Right lung (tissue), 5 donors: Measurements from ENCODE around the gene CLRN2. TPM values are rescaled to one million over a fixed set of nuclear protein-coding genes. Genes with fewer than 3 reads are reported as not detected.
"Not testable (repeated sequence)": the region's sequence is repeated elsewhere in the genome, so short reads cannot be mapped to it uniquely, and the experiment has no call there.

Experiments
- DNase-seq, 2 donors: peaks; one replicate each; pipeline ENCODE4 v3.0.0-alpha.2; 2013
- polyA plus RNA-seq, 5 donors: library from polyadenylated mRNA; unstranded; fragments of 120-200 nt; gene quantifications; one replicate each; pipeline versions ENCODE4 v1.2.1 to v1.2.3, GENCODE V29; 2013; ENCODE audit warnings: inconsistent platforms in 1 of 5, low replicate concordance in 1 of 5; ENCODE audit not compliant: insufficient read length in 5 of 5, insufficient read depth in 1 of 5

The CLRN2 gene
- polyA plus RNA-seq, 5 donors = not detected

DNA sequence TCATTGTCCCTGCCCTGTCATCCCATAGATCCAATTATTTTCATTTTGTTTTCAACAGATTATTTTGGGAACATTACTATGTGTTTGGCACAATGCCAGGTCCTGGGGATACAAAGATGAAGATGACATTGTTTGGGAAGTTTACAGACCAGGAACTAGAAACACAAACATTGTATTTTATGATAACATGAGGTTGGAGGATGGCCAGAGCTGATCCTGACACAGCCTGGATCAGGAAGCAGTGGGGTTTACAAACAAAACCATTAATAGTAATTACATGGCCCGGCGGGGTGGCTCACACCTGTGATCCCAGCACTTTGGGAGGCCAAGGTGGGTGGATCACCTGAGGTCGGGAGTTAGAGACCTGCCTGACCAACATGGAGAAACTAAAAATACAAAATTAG is 29.9 kb downstream of the CLRN2 start:
- DNase-seq = peak in 1 of 2 donors; percentile 18

DNA sequence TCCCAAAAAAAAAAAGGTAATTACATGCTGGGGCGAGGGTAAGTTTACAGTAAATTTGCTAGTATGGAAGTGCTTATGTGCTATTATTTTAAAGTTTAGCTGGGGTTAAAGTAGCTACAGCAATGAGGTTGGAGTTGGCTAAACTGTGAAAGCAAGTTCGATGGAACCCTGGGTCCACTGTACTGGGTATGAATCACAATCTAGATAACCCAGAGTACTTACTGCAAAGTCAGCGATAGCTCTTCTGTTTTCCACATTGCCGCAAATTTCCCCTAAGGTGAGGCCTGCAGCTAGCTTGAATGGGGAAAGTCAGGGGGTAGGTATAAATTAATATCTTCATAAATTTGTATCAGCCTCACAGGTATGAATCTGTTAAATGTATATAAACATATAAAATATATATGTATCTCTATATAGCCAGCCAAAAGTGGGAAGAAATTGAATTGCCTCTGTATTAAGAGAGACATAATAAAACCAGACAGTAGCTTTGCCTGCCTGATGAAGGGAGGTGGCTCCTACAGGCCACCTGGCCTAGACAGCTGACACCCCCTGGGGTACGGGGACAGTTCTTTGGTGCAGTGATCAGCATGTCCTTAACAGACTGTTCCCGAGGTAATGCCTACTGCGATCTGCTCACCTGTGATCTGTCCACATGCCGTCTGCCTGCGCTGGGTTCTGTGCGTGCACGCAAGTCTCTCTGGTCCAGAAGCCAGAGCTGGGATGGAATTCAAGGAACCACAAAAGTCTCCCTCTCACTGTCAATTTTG is 30.6 kb downstream of the CLRN2 start:
- DNase-seq = no peak

DNA sequence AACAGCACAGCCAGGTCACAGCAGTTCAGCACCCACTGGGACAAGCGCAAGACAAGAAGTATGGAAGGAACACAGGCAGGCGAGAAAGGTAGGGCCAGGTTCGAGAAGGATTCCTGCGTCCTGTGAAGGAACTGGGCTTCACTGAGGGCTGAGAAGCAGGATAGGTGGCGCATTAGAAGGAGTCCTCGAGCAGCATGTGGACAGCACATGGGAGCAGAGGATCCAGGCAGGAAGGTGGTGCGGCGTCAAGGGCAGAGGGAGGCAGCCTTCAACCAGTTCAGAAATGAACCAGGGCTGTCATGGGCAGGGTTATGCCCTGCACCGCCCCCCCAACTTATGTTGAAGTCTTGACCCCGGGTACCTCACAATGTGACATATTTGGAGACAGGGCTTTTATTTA is 31.3 kb downstream of the CLRN2 start:
- no peak for DNase-seq

DNA sequence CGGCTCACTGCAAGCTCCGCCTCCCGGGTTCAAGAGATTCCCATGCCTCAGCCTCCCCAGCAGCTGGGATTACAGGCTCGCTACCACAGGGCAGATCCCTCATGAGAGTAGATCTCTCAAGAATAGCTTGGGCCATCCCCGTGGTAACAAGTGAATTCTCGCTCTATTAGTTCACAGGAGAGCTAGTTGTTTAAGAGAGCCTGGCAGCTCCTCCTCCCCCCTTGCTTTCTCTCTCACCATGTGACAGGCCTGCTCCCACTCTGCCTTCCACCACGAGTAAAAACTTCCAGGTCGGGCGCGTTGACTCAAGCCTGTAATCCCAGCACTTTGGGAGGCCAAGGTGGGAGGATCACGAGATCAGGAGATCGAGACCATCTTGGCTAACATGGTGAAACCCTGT is 31.7 kb downstream of the CLRN2 start:
- no peak for DNase-seq

DNA sequence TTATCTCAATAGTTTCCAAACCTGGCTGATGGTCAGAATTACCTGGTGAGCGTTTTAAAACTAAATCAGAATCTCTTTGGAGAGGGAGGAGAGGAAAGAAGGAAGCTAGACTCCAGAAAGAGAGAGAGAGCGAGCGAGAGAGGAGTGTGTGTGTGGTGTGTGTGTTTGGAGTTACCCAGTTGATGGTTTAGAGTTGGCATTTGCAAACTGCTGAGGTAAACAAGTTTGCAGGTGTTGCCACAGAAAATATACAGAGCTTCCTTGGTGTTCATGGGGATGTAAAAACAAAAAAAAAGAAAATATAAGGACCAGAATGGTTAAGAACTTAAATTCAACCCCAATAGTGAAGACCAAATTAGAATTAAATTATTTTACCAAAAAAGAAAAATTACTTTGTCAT is 35.6 kb downstream of the CLRN2 start:
- no peak for DNase-seq

DNA sequence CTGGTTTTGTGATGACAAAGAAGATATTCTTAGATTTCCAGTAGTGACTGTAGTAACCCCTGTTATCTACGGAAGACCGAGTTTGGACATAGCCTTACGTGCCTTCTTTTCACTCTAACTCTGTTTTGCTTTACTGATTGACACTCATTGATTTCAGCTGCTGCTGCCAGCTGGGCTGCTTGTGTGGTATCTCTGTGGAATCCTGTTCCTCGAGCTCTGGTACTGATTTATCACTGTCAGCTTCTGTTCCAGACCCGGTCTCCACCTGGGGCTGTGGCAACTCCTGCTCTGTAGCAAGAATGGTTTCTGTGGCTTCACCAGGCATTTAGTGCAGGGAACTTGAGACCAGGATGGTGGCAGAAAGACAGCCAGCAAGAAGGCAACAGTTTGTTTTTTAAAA is 37.5 kb downstream of the CLRN2 start:
- DNase-seq = no peak

DNA sequence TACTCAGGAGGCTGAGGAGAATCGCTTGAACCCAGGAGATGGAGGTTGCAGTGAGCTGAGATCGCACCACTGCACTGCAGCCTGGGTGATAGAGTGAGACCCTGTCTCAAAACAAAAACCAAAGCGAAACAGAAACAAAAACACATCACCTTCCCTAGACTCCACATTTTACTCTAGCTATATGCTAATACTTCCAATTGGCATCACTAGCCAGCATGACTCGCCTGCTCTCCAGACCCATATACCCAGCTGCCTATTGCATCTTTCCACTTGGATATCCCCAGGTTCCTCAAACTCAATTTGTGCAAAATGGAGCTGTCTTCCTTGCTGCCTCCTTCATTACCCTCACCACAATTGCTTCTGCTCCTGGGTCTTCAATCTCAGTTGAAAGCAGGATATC is 39.6 kb downstream of the CLRN2 start:
- no peak for DNase-seq

DNA sequence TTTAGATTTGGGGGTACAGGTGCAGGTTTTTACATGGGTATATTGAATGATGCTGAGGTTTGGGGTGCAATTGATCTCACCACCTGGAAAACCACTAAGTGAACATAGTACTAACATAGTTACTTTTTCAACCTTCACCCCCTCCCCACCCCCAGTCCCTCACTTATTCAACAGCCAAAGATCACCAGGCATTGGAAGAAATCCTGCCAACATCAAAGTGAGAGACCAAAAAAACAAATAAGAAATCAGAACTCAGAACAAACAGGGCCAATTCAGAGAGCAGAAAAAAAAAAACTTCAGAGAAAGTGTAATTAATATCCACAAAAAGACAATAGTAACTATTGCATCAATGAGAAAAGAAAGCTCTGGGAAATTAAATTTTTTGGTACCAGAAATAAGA is 41.5 kb downstream of the CLRN2 start:
- DNase-seq = no peak

DNA sequence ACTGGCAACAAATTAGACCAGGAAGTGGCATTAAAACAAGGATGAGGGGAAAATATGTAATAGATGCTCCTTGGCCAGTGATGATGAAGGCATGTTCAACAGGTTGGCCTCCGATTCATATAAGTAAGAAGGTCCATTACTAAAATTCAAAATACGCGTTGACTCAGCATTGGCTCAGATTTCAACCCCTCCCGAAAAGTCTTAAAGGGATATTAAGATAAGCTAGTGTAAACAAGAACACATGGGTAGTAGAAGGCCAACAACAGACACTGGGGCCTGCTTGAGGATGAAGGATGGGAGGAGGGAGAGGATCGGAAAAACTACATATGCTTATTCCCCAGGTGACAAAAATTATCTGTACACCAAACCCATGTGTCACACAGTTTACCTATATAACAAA is 42.9 kb downstream of the CLRN2 start:
- DNase-seq = no peak

DNA sequence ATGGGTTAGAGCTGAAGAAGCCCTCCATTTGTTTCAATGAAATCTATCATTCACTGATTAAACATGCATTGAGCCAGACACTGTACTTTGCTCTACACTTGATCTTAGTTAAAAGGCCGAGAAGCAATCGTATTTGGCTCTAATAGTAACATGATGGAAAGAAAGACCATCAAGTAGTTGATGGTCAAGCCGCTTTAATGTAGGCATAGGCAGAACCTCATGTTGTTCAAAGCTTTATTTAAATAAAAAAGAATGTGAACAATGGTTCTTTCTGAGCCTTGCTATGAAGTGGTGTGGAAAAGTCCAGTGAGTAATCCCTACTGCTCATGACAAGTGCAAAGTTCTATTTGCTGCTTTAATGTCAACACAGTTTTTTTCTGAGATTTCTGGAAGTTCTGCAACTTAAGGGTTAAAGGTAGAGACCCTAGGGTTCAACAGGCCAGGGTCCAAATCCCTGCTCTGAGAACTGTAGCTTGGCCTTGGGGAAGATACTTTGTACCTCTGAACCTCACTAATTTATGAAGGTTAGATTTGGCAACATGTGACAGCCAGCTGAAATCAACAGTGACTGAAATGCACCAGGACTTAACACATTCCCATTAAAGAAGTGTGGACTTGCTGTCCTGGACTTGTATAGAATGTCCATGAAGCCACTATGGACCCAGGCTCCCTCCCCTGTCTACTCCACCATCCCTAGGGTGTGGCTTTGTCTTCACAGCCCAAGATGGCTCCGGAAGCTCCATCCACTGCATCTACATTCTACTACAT is 44.2 kb downstream of the CLRN2 start:
- DNase-seq = no peak

DNA sequence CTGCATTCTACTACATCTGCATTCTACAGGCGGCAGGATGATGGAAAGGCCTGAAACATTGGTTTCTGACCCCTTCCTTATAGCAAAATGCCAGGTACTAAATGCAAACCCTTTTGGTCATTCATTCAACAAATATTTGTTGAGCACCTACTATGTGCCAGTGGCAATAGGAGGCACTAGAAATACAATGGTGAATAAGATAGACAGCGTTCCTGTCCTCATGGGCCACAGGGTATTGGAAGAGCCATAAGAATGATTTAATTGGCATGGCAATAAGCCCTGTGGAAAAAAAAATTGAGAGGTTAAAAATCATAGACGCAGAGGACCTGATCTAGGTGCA is 44.7 kb downstream of the CLRN2 start:
- no peak for DNase-seq

DNA sequence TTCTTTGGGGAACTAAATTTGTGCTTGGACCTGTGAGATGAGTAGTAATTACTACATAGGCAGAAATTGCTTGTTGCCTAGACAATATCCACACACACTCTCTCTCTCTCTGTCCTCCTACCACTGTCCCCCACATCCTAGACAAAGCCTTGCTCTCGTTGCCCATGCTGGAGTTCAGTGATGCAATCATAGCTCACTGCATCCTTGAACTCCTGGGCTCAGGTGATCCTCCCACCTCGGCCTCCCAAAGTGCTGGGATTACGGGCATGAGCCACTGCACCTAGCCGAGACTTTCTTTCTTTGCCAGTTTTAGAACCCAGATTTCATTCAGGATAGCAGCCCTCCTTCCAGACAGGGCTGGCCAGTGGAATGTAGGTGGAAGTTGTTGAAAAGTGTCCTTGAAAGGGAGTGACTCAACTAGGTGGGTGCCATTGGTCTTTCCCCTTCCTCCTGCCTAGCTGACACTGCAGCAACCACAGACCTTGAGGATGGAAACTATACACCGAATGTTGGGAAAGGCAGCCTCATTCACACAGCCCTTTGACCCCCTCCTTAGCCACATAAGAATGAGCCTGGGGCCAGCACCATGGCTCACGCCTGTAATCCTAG is 45.2 kb downstream of the CLRN2 start:
- no peak for DNase-seq

DNA sequence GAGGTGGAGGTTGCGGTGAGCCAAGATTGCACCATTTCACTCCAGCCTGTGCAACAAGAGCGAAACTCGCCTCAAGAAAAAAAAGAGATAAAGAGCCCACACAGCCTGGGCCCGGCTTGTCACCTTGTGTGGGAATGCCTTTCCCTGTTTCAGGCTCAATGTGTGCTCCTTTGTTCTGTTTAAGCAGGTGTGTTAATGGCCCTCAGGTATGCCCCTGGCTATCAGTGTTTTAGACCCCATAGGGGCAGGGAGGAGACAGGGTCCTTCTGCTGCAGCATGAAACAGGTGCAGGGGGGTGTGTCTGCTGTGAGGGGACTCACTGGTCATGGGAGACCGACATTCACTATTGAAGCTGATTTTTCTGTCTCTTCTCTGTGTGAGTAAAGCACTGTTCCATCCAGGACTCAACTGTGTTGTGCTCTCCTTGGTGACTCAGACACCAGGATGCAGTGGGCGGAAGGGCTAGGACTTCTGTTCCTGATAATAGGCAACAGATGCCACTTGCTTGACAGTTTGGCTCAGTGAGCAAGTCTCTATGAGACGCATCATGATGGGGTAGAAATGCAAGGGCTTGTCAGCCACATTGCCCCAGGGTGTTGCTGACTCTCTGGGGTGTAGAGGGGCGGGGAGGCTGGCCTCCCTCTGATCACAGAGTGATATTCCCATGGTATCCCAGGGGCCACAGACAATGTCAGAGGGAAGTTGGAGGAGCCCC is 46.4 kb downstream of the CLRN2 start:
- DNase-seq = no peak

DNA sequence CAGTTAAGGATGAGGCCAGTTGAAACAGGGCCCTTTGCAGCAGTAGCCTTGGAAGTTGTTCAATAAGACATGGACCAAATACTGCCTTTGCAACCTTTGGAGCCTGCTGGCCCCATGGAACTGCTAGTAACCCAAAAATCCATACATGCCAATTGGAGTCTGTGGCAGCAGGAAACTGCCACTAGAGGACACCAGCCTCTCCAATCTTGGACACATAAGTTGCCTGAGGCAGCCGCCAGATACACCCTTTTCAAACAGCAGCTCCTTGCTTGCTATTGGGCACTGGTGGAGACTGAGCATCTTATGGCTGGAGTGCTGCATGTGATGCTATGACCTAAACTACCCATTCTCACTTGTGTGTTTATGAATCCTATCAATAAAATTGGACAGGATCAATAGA is 47.2 kb downstream of the CLRN2 start:
- DNase-seq = no peak

DNA sequence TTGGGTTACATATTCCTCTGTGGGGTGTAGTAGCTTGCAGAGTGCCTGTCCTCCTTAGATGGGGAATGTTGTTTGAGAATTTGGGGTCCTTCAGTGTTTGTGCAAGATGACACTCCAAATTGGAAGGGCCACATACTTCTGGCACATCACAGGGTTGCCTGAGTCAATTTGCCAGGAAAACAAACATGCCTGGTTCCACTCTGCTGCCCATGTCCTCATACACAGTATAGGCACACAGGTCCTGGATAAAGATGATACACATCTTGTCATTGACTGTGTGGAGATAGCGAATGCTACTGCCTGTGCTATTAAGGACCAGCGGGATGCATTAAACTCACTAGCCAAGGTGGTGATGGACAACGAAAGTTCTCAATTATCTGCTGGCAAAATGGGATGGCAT is 50.9 kb downstream of the CLRN2 start:
- no peak for DNase-seq

DNA sequence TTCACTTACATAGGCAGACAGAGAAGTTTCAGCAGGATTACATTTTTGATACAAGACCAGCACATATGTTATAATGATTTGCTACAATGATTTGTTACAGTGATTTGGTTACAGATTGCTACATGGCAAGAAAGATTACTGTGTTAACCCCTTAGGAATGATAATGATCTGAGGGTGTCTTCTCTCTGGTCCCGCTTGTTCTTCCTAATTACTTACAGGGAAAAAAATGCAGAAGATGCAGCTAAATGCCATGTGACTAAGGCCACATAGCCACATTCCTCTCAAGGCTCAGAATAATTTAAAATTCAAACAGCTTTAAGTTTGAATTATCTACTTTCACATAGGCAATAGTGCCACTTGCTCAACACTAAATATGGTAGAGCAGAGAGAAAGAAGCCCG is 52.3 kb downstream of the CLRN2 start:
- no peak for DNase-seq

DNA sequence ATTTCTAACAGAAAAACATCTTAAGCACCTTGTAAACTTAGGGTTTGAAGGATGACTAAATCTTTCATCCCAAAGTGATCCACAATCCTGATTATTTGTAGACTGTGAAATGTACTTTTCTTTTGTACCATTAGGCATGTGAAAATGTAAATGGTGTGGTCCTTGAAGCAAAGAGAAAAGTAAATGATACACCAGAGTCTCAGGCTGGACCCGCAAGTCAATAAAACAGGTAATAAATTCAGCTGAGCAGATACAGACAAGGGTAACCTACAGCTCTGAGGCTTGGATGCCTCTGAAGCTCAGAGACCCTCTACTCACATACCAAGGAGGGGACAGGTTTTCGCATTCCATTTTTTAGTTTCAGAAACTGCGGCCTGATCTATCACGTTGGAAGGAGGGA is 59.2 kb downstream of the CLRN2 start:
- DNase-seq = no peak

DNA sequence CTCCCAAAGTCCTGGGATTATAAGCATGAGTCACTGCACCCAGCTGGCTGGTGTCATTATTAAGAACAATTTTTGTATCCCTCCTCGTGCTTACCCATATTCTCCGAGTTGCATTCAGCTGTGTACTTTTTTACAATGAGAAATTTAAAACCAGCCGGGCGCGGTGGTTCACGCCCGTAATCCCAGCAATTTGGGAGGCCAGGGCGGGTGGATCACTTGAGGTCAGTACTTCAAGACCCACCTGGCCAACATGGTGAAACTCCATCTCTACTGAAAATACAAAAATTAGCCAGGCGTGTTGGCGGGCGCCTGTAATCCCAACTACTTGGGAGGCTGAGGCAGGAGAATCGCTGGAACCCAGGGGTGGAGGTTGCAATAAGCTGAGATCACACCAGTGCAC is 60.2 kb downstream of the CLRN2 start:
- DNase-seq = not testable (repeated sequence)
